ENCODE results near the gene MCEMP1. TPM values are rescaled to one million over a fixed set of nuclear protein-coding genes. Genes with fewer than 3 reads are reported as not detected.

The MCEMP1 gene
- total and polyA plus RNA-seq, 12 donors: 0.17 to 1.2 (median 0.30) TPM; not detected in 5

GRCh38 chr19:7690779-7691258, 13.9 kb downstream of the MCEMP1 start:
- Histone ChIP-seq H3K9me3 (no peaks in the 10 kb centered on the region), H3K27ac (no peak overlapping the region), H3K4me1 (no peaks in the 10 kb centered on the region), H3K27me3 (peaks cover 0 to 39% (median 17%) of the 10 kb centered on the region in 7 donors), H3K36me3 (no peaks in the 10 kb centered on the region), H3K4me3 (no peak overlapping the region)
- ATAC-seq (no peak), DNase-seq (no peak)
- no peak for TF ChIP-seq CTCF (IDR thresholded peaks at IDR 0.05)
- intact Hi-C loops (cut with DNase I): loop anchor here in 1 of 10 donors (10.0 kb wide), 1 partner anchor 104 kb away; no protein-coding TSS in a partner anchor
- 81 to 83% methylated on average over 8 of the region's 8 CpGs for WGBS, 2 donors

- no peaks in the 10 kb centered on the region for H3K36me3 ChIP-seq
- no peak overlapping the region for H3K4me3 ChIP-seq
- intact Hi-C loops (cut with DNase I): loop anchor here in 1 of 10 donors (10.0 kb wide), 1 partner anchor 103 kb away; no protein-coding TSS in a partner anchor
- peaks cover 0 to 39% (median 17%) of the 10 kb centered on the region in 7 donors for H3K27me3 ChIP-seq
- no peak for TF ChIP-seq CTCF (IDR thresholded peaks at IDR 0.05)
- no peaks in the 10 kb centered on the region for H3K4me1 ChIP-seq
- no peak overlapping the region for H3K27ac ChIP-seq
- DNase-seq (no peak), ATAC-seq (no peak)
- no peaks in the 10 kb centered on the region for H3K9me3 ChIP-seq
Observed at GRCh38 chr19:7691497-7691896, 14.6 kb downstream of the MCEMP1 start.

- Histone ChIP-seq H3K27me3 (peaks cover 4 to 50% (median 25%) of the 10 kb centered on the region in 7 donors), H3K4me3 (no peak overlapping the region), H3K4me1 (no peaks in the 10 kb centered on the region), H3K9me3 (no peaks in the 10 kb centered on the region), H3K27ac (no peak overlapping the region), H3K36me3 (no peaks in the 10 kb centered on the region)
- ATAC-seq (no peak), DNase-seq (no peak)
- WGBS, 2 donors: 70 to 71% methylated on average over 13 of the region's 13 CpGs
- no peak for TF ChIP-seq CTCF (IDR thresholded peaks at IDR 0.05)
- intact Hi-C loops (cut with DNase I): loop anchor here in 1 of 10 donors (10.0 kb wide), 1 partner anchor 102 kb away; no protein-coding TSS in a partner anchor
Observed at GRCh38 chr19:7692417-7693088, 15.7 kb downstream of the MCEMP1 start.

GRCh38 chr19:7694499-7694898, 17.6 kb downstream of the MCEMP1 start:
- 54 to 68% methylated on average over 4 of the region's 4 CpGs for WGBS, 2 donors
- Histone ChIP-seq H3K36me3 (no peaks in the 10 kb centered on the region), H3K9me3 (no peaks in the 10 kb centered on the region), H3K4me1 (peaks cover 0 to 3% (median 0%) of the 10 kb centered on the region in 9 donors), H3K27me3 (peaks cover 4 to 62% (median 38%) of the 10 kb centered on the region in 7 donors), H3K27ac (no peak overlapping the region), H3K4me3 (no peak overlapping the region)
- no peak for TF ChIP-seq CTCF (IDR thresholded peaks at IDR 0.05)
- no peak for DNase-seq
- intact Hi-C loops (cut with DNase I): loop anchor here in 1 of 10 donors (10.0 kb wide), 1 partner anchor 100 kb away; no protein-coding TSS in a partner anchor
- no peak for ATAC-seq
